CD14-positive monocyte (primary cell): ENCODE measurements around the gene PRIMPOL. TPM values are rescaled to one million over a fixed set of nuclear protein-coding genes. Genes with fewer than 3 reads are reported as not detected.
"Not testable (repeated sequence)": the region's sequence is repeated elsewhere in the genome, so short reads cannot be mapped to it uniquely, and the experiment has no call there.

Source experiments
- DNase-seq, 3 donors: peaks; one replicate each; pipeline ENCODE4 v3.0.0-alpha.2; 2011 to 2022
- H2AFZ ChIP-seq: 2 replicates; pipeline ENCODE4 v1.6.0; 2012; ENCODE audit warnings: mild to moderate bottlenecking, low read depth, low read length, inconsistent platforms; ENCODE audit not compliant: insufficient read depth, poor library complexity, severe bottlenecking
- H3K27ac ChIP-seq, 2 donors: 1 replicate in 1 of 2; 2 replicates in 1 of 2; pipeline ENCODE4 v1.5.1; 2012 to 2013; ENCODE audit warnings: low read length in 2 of 2, control low read depth in 1 of 2, inconsistent platforms in 1 of 2, low read depth in 1 of 2, mild to moderate bottlenecking in 1 of 2
- H3K27me3 ChIP-seq, 2 donors: one replicate each; pipeline versions ENCODE4 v1.6.0 to v1.6.1; 2011 to 2013; ENCODE audit warnings: low read length in 2 of 2; ENCODE audit not compliant: control insufficient read depth in 2 of 2, insufficient read depth in 2 of 2
- H3K36me3 ChIP-seq, 2 donors: replicated peaks in 1 of 2; 1 replicate in 1 of 2; 2 replicates in 1 of 2; pipeline versions ENCODE4 v1.5.1 to v1.6.1; 2012 to 2013; ENCODE audit warnings: low read length in 2 of 2, control low read depth in 1 of 2, inconsistent platforms in 1 of 2, mild to moderate bottlenecking in 1 of 2; ENCODE audit not compliant: insufficient read depth in 2 of 2, control insufficient read depth in 1 of 2
- H3K4me1 ChIP-seq, 2 donors: 1 replicate in 1 of 2; 2 replicates in 1 of 2; pipeline versions ENCODE4 v1.5.1 to v1.6.1; 2012 to 2013; ENCODE audit warnings: low read length in 2 of 2, control low read depth in 1 of 2, inconsistent platforms in 1 of 2, mild to moderate bottlenecking in 1 of 2, moderate library complexity in 1 of 2; ENCODE audit not compliant: insufficient read depth in 2 of 2, control insufficient read depth in 1 of 2
- H3K4me2 ChIP-seq: replicated peaks from 2 replicates; pipeline ENCODE3; 2012; ENCODE audit warnings: low read length, moderate library complexity, mild to moderate bottlenecking; ENCODE audit not compliant: poor library complexity, severe bottlenecking; ENCODE audit errors: extremely low read depth
- H3K4me3 ChIP-seq, 3 experiments: fragments of 200-600 bp in 1 of 3; sonication (generic) in 1 of 3; replicated peaks in 1 of 3; 1 replicate in 2 of 3; 2 replicates in 1 of 3; pipeline ENCODE4 v1.5.1; 2011 to 2013; ENCODE audit warnings: low read length in 3 of 3, mild to moderate bottlenecking in 3 of 3, control low read depth in 2 of 3, low read depth in 2 of 3, inconsistent platforms in 1 of 3, moderate library complexity in 1 of 3
- H3K79me2 ChIP-seq: 2 replicates; pipeline ENCODE4 v1.6.0; 2012; ENCODE audit warnings: mild to moderate bottlenecking, control low read depth, inconsistent platforms, low read length, moderate library complexity; ENCODE audit not compliant: insufficient read depth
- H3K9ac ChIP-seq: 2 replicates; pipeline ENCODE4 v1.6.0; 2017; ENCODE audit warnings: low read length, mild to moderate bottlenecking; ENCODE audit not compliant: insufficient read depth, poor library complexity, severe bottlenecking
- H3K9me3 ChIP-seq, 2 donors: replicated peaks in 1 of 2; 1 replicate in 1 of 2; 2 replicates in 1 of 2; pipeline versions ENCODE4 v1.5.1 to v1.6.1; 2012 to 2013; ENCODE audit warnings: low read length in 2 of 2, control low read depth in 1 of 2; ENCODE audit not compliant: control insufficient read depth in 1 of 2, insufficient read depth in 1 of 2
- H4K20me1 ChIP-seq: 2 replicates; pipeline ENCODE4 v1.6.0; 2012; ENCODE audit warnings: mild to moderate bottlenecking, low read length, control low read depth, moderate library complexity; ENCODE audit not compliant: insufficient read depth
- H3K27ac Mint-ChIP-seq, 7 donors: one replicate each; pipeline ENCODE4 v1.8.0; 2020; ENCODE audit warnings: mild to moderate bottlenecking in 7 of 7, mixed read lengths in 7 of 7, moderate library complexity in 6 of 7, inconsistent platforms in 2 of 7
- H3K27me3 Mint-ChIP-seq, 3 donors: one replicate each; pipeline ENCODE4 v1.8.0; 2021 to 2022; ENCODE audit warnings: low read depth in 3 of 3, mild to moderate bottlenecking in 3 of 3, mixed read lengths in 3 of 3, moderate library complexity in 3 of 3, inconsistent platforms in 1 of 3
- H3K36me3 Mint-ChIP-seq, 2 donors: one replicate each; pipeline ENCODE4 v1.8.0; 2020; ENCODE audit warnings: mixed read lengths in 2 of 2, inconsistent platforms in 1 of 2, mild to moderate bottlenecking in 1 of 2
- H3K4me1 Mint-ChIP-seq: one replicate; pipeline ENCODE4 v1.8.0; 2020; ENCODE audit warnings: mild to moderate bottlenecking, mixed read lengths
- H3K4me3 Mint-ChIP-seq, 2 donors: one replicate each; pipeline ENCODE4 v1.8.0; 2020; ENCODE audit warnings: mild to moderate bottlenecking in 2 of 2, mixed read lengths in 2 of 2, moderate library complexity in 1 of 2
- H3K9me3 Mint-ChIP-seq, 7 donors: one replicate each; pipeline ENCODE4 v1.8.0; 2020 to 2022; ENCODE audit warnings: mixed read lengths in 7 of 7, mild to moderate bottlenecking in 6 of 7, moderate library complexity in 6 of 7, inconsistent platforms in 2 of 7
- CTCF ChIP-seq: fragments of 200-600 bp; IDR thresholded peaks from one replicate; pipeline ENCODE4 v1.8.0; 2022; ENCODE audit warnings: antibody characterized with exemption, mild to moderate bottlenecking
- WGBS: methylation state at CpG from one replicate; pipeline ENCODE4 v1.1.5; 2013; ENCODE audit warnings: missing lambda C conversion rate; ENCODE audit not compliant: insufficient coverage; 5-methylcytosine and 5-hydroxymethylcytosine counted together
- intact Hi-C, 2 donors: fragments of 100-400 bp; cut with micrococcal nuclease; formaldehyde crosslinking; loops; one replicate each; pipeline versions ENCODE4 v1.15.0 to v1.15.1; 2023
- polyA plus RNA-seq, 3 donors: library from polyadenylated mRNA; depleted of rRNA in 1 of 3; unstranded in 2 of 3; stranded (reverse) in 1 of 3; fragments of 300-500 nt in 2 of 3; fragments of >200 nt in 1 of 3; fragmentation: Illumina TruSeq in 2 of 3; gene quantifications; 1 replicate in 2 of 3; 2 replicates in 1 of 3; pipeline ENCODE4 v1.2.3, GENCODE V29; 2012 to 2021

The PRIMPOL gene
- polyA plus RNA-seq, 3 donors: 7.0 to 10.5 (median 10.0) TPM

GRCh38 chr4:184621518-184621917, 28.0 kb upstream of the PRIMPOL start:
- Histone ChIP-seq H2AFZ (no peak overlapping the region), H3K79me2 (no peaks in the 10 kb centered on the region), H3K27ac (no peak overlapping the region), H4K20me1 (no peaks in the 10 kb centered on the region), H3K4me1 (peaks cover 31 to 33% of the 10 kb centered on the region in 2 donors), H3K9me3 (no peaks in the 10 kb centered on the region), H3K4me2 (no peak overlapping the region), H3K4me3 (no peak overlapping the region), H3K9ac (no peak overlapping the region), H3K36me3 (no peaks in the 10 kb centered on the region), H3K27me3 (no peaks in the 10 kb centered on the region)
- peak overlapping the region in 1 of 7 donors; percentile 16 for H3K27ac Mint-ChIP-seq
- H3K36me3 Mint-ChIP-seq: peaks cover 18 to 26% of the 10 kb centered on the region in 2 donors
- peaks cover 0 to 3% (median 0%) of the 10 kb centered on the region in 7 donors for H3K9me3 Mint-ChIP-seq
- H3K4me1 Mint-ChIP-seq: peaks cover 38% of the 10 kb centered on the region
- intact Hi-C loops: no loop called here
- peaks cover 0 to 4% (median 0%) of the 10 kb centered on the region in 3 donors for H3K27me3 Mint-ChIP-seq
- no peak overlapping the region for H3K4me3 Mint-ChIP-seq
- no peak for DNase-seq
- WGBS: 100% methylated on average over 1 of the region's 3 CpGs
- TF ChIP-seq CTCF: no peak

- H3K9me3 Mint-ChIP-seq, H3K27ac ChIP-seq, H3K9ac ChIP-seq, intact Hi-C loops, H3K9me3 ChIP-seq, H3K4me3 ChIP-seq, H3K4me3 Mint-ChIP-seq, H3K27me3 ChIP-seq, H3K27me3 Mint-ChIP-seq, DNase-seq, H3K27ac Mint-ChIP-seq, H3K79me2 ChIP-seq, H2AFZ ChIP-seq, H4K20me1 ChIP-seq, H3K4me2 ChIP-seq: not testable (repeated sequence)
- WGBS: 96% methylated on average over 3 of the region's 3 CpGs
- peaks cover 10 to 12% of the 10 kb centered on the region in 2 donors for H3K4me1 ChIP-seq
- peaks cover 15 to 21% of the 10 kb centered on the region in 2 donors for H3K36me3 ChIP-seq
- peaks cover 17% of the 10 kb centered on the region for H3K4me1 Mint-ChIP-seq
- peaks cover 45 to 55% of the 10 kb centered on the region in 2 donors for H3K36me3 Mint-ChIP-seq
These were observed 25.0 kb upstream of the PRIMPOL start for GRCh38 chr4:184624504-184624903.
